H7 (cell line): ENCODE measurements around the gene C15orf61. TPM values are rescaled to one million over a fixed set of nuclear protein-coding genes. Genes with fewer than 3 reads are reported as not detected.
A peak's percentile ranks its signal among the peaks of the same experiment; 100 is the strongest.

Source experiments
- DNase-seq: peaks from one replicate; pipeline ENCODE4 v3.0.0; 2012
- H3K27me3 ChIP-seq: 2 replicates; pipeline ENCODE4 v1.6.0; 2011; ENCODE audit warnings: mild to moderate bottlenecking, low read length; ENCODE audit not compliant: control insufficient read depth, insufficient read depth
- H3K36me3 ChIP-seq: replicated peaks from 2 replicates; pipeline ENCODE4 v1.5.1; 2011; ENCODE audit warnings: low read length; ENCODE audit not compliant: control insufficient read depth, insufficient read depth
- H3K4me3 ChIP-seq: 2 replicates; pipeline ENCODE4 v1.5.1; 2011; ENCODE audit warnings: low read depth, mild to moderate bottlenecking, control low read depth, low read length, moderate library complexity; ENCODE audit not compliant: insufficient read depth
- total RNA-seq: library from RNA; depleted of rRNA; stranded (reverse); fragments of >200 nt; shearing (Covaris generic); gene quantifications from 2 replicates; pipeline ENCODE4 v1.2.3, GENCODE V29; 2014

Gene C15orf61
- total RNA-seq, 1 experiment from 2014 or later, result 1.1 TPM

DNA sequence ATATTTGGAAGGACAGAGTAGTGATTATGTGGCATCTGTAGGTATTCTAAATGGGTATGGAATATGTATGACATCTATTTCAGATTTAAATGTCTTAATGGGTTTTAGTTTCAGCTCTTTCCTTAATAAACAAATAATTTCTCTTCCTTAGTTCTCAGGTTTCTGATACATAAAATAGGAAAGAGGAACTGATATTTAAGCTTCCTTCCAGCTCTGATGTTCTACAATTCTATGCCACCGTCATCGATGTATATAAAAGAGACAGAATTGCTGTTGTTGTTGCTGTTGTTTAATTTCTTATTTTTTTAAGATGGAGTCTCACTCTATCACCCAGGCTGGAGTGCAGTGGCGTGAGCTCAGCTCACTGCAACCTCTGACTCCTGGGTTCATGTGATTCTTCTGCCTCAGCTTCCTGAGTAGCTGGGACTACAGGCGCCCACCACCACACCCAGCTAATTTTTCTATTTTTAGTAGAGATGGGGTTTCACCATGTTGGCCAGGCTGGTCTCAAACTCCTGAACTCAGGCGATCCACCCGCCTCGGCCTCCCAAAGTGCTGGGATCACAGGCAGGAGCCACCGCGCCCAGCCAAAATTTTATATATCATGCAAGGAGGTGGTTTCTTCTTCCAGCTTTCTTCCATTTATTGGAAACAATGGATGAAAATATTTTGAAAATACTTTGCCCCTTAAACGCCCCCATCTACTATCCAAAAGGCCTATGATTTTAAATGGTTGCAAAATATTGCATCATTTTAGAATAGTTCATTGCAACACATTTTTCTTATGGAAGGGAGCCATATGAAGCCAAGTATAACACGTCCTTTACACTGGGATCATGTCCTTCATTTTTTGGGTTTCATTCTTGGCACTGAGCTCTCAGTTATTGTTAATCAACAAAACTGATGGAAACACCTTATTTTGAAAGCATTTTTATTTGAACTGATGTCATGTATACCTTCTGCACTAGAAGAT is 13.9 kb upstream of the C15orf61 start:
- no peak for DNase-seq
- no peak overlapping the region for H3K4me3 ChIP-seq
- H3K36me3 ChIP-seq, result no peaks in the 10 kb centered on the region
- no peaks in the 10 kb centered on the region for H3K27me3 ChIP-seq

DNA sequence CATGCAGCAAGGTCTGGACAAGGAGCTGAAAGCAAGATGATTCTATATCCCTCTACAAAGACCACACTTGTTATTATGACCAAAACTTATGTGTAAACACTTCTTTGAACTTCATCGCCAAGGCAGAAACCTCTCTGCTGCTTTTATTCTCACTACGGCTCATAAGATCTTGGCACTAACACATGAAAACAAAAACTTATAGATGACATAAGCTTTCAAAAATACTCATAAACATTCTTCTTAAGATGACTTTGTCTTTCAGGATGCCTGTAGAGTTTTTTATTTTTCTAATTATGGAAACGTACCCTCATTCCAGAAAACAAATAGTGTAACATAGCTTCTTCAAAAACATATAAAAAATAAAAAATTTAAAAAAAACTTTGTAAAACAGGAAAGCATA is 12.5 kb upstream of the C15orf61 start:
- Histone ChIP-seq H3K27me3 (no peaks in the 10 kb centered on the region), H3K4me3 (no peak overlapping the region), H3K36me3 (no peaks in the 10 kb centered on the region)
- DNase-seq, result no peak

DNA sequence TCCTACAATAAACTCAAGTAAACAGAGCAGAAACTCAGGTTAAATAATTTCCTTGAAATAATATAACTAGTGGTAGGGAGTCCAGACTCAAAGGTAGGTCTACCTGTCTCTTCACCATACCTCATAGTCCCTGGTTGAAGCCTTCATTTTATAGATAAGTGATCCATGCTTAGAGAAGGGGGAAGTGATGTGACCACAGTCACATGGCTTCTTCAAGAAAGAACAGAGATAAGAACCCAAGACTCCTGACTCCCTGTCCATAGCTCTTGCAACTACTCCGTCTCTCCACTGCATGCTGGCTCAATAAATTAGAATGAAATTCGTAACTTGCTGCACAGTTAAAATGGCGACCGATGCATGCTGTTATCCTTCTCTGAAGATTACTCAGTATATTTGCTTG is 11.0 kb upstream of the C15orf61 start:
- Histone ChIP-seq H3K4me3 (no peak overlapping the region), H3K36me3 (no peaks in the 10 kb centered on the region), H3K27me3 (no peaks in the 10 kb centered on the region)
- no peak for DNase-seq

DNA sequence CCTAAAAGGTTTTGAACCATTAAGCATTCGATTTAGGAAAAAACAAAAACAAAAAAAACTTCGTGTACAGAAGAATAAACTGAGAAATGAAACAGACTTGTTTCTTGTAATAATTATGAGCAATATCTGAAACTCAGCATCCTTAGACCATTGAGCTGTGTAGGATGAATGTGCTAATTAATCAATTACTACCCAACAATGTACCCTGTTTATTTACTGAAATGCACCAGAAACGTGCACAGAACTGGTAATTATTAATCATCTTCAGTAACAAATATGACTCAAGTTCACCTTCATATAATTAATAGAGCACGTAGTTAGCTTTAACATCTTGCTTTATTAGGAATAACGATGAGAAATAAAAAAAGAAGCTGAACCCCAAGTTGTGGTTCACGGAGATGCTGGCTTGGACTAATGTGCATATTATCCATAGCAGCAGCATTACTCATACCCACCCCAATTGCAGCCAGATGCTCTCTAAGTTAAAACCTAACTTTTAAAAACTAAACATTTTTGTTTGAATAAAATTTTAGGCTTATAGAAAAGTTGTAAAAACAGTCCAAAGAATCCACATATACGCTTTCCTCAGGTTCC is 10.2 kb upstream of the C15orf61 start:
- DNase-seq, result no peak
- Histone ChIP-seq H3K36me3 (no peaks in the 10 kb centered on the region), H3K4me3 (no peak overlapping the region), H3K27me3 (no peaks in the 10 kb centered on the region)

DNA sequence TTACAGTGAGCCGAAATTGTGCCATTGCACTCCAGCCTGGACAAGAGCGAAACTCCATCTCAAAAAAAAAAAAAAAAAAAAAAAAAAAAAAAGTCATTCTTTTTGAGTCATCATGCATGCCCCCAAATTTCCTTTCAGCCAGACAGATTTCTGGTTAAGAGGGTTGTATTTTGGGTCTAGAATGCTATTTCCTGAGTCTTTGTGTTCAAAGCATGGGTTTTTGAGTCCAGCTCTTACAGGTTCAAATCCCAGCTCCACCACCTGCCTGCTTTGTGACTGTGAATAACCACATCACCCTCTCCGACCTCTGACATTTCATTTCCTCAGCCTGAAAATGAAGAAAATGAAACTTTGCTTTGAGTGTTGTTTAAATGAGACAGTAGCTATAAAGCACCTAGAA is 9.3 kb upstream of the C15orf61 start:
- no peak overlapping the region for H3K4me3 ChIP-seq
- no peak for DNase-seq
- no peaks in the 10 kb centered on the region for H3K36me3 ChIP-seq
- H3K27me3 ChIP-seq, result no peaks in the 10 kb centered on the region

DNA sequence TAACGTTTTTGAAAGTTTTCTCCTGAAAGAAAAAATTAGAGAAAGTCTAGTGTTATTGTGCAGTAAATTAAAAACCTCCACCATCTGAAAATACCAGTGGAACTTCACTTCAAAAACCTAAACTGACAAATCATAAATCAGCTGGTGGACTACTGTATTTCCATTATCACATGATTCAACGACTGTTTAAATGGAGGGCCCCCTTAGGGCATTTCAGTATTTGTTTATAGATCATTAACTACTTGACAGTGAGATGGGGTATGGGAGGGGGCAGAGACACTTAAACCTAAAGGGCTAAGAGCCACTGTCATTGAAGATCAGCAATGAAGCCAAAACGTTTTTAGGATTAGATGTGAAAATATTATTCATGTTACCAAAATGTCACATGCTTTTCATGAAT is 8.8 kb upstream of the C15orf61 start:
- Histone ChIP-seq H3K27me3 (no peaks in the 10 kb centered on the region), H3K4me3 (no peak overlapping the region), H3K36me3 (no peaks in the 10 kb centered on the region)
- DNase-seq, result no peak

DNA sequence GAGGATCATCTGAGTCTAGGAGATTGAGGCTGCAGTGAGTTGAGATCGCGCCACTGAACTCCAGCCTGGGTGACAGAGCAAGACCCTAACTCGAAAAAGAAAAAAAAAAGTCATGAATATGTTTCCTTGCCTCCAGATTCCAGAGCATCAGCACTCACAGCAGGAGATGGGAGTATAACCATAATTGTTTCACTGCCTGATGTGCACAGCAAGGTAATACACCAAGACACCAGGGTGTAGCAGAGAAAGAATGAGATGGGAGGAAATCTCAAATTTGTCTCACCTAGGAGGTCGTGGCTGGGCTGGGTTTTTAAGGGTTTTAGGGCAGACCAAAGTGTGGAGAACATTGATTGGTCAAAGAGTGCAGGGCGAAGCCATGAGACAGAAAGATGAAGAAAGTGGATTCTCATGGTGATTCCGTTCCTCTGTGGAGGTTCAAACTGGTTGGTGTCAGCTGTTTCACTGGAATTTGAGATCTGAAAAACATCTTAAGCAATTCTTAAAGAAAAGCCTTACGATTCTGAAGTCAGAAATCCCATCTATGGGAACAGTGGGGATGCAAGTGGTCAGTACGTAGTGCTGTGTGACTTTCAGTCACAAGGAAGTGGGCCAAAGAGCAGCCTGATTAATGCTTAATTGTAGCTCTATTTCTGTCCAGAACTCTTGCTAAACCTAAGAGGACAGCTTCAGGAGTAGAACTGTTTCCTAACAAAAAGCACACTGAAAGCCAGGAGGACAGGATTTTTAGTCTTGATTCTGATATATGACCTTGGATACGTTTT is 7.8 kb upstream of the C15orf61 start:
- DNase-seq, result no peak
- H3K36me3 ChIP-seq, result no peaks in the 10 kb centered on the region
- no peaks in the 10 kb centered on the region for H3K27me3 ChIP-seq
- no peak overlapping the region for H3K4me3 ChIP-seq

DNA sequence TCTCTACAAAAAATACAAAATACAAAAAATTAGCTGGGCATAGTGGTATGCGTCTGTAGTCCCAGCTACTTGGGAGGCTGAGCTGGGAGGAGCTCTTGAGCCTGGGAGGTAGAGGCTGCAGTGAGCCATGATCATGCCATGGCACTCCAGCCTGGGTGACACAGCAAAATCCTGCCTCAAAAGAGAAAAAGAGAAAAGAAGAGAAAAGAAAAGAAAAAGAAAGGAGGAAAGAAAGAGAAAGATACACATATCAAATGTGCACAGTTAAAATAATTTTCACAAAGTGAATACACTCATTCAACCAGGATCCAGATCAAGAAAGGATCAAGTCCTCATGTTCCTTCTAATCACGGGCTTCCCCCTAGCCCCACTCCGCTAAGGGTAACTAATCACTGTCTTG is 5.8 kb upstream of the C15orf61 start:
- Histone ChIP-seq H3K4me3 (no peak overlapping the region), H3K36me3 (no peaks in the 10 kb centered on the region), H3K27me3 (no peaks in the 10 kb centered on the region)
- DNase-seq, result no peak

DNA sequence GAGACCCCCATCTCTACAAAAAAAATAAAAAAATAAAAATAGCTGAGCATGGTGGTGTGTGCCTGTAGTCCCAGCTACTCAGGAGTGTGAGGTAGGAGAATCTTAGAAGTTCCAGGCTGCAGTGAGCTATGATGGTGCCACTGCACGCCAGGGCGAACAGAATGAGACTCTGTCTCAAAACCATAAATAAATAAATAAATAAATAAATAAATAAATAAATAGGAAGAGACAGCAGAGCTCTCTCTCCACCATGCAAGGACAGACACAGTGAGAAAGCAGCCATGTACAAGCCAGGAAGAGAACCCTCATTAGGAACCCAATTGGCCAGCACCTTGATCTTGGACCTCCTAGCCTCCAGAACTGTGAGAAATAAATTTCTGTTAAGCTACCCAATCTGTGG is 5.4 kb upstream of the C15orf61 start:
- Histone ChIP-seq H3K27me3 (no peaks in the 10 kb centered on the region), H3K36me3 (no peaks in the 10 kb centered on the region), H3K4me3 (no peak overlapping the region)
- no peak for DNase-seq

DNA sequence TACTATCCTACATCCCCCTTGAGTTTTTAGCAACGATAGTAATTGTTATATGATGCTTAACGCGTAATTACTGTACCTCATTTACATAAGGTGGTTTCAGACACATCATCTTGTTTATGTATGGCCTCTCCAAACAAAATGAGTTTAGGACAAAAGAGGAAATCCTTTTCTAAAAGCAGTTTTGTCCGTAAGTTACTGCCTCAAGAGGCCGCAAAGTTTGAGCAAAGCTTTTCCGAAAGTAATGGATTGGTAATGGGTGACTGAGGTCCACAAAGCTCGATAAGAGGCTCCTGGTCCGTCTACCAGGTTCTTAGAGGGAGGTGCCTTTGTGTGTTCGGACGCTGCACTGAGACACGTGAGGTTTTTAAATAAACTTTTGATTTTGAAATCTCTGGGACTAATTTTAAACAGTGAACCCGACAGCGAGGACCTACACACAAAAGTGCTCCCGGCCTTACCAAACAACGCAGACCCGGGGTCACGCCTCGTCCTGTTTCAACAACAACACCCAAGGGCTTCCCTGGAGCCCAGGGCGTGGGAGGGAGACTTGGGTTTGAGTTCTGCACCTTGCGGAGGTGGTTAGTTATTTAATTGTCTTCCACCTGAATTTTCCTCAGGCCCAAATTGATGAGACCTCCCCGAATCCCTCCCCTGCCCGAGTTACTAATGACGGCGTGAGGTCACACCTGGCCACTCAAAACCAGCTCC is 456 bp upstream of the C15orf61 start:
- no peaks in the 10 kb centered on the region for H3K27me3 ChIP-seq
- peak overlapping the region; percentile 83 for H3K4me3 ChIP-seq
- DNase-seq, result no peak
- H3K36me3 ChIP-seq, result no peaks in the 10 kb centered on the region

DNA sequence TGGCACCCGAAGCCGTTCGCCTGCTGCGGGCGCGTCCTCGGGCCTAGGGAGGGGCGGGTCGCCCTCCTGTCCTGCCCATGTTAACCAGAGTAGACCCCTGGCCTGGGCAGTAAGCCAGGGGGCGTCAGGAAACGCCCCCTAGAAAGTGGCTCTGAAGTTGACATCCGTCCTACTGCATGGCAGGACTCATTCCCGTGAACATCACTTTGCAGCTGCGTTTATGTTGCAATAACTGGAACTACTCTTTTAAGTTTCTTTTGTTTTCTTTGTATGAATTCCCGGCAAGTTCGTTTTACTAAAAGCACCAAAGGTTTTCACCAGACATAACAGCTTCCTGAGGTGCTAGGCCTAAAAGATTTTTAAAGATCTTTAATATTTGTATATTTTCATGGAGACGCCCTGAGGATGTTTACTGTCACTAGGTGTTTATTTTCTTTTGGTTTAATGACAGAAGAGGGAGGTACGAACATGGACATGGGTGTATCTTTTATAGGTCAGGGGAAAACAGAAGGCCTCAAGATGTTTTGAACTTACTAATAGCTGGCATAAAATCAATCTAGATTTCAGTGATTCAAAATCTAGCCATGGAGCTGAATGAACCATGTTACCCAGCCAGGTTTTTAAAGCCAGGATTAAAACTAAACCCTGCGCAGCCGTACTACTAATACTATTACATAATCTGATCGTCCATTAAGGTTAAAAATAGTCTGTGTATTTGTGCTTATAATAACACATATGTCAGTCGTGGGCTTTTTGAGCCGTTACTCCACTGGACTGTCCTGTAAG is 1.0 kb downstream of the C15orf61 start:
- no peak for DNase-seq
- Histone ChIP-seq H3K36me3 (no peaks in the 10 kb centered on the region), H3K27me3 (no peaks in the 10 kb centered on the region), H3K4me3 (peak overlapping the region; percentile 83)

DNA sequence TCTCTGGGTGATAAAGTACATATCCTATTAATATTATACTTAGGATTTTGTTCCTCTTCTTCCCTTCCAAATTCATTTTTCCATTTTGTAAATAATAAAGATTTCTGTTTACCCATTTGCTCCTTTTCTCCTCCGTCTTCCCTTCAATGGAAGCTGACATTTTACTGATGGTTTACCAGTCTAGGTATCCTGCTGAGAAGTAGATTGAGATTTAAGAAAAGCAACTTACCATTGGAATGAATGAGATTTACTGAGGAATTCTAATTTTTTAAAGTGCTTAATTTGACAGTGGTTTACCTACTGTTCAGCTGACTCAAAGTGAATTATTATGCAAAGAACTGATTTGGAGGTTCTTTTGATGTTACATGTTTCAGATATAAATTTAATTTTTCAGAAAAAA is 2.4 kb downstream of the C15orf61 start:
- peak; percentile 32 for DNase-seq
- H3K36me3 ChIP-seq, result no peaks in the 10 kb centered on the region
- no peak overlapping the region for H3K4me3 ChIP-seq
- H3K27me3 ChIP-seq, result no peaks in the 10 kb centered on the region

DNA sequence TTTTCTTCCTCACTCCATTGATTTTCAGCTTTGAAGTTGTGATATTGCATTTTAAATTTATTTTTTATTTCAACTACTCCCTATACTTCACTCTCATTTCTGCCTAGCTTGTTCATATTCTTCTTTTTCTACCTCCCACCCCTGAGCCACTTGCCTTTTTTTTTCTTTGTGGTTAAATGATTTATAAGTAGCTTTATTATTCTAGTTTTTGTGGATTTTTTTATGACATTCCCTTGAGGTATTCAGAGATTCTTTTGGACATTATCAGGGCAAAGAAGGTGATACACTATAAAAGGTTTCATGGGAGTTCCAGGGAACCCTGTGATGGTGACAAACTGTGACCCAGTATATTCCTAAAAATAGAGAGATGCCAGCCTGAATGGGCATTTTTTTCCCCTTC is 3.3 kb downstream of the C15orf61 start:
- no peak for DNase-seq
- H3K36me3 ChIP-seq, result no peaks in the 10 kb centered on the region
- H3K4me3 ChIP-seq, result no peak overlapping the region
- no peaks in the 10 kb centered on the region for H3K27me3 ChIP-seq

DNA sequence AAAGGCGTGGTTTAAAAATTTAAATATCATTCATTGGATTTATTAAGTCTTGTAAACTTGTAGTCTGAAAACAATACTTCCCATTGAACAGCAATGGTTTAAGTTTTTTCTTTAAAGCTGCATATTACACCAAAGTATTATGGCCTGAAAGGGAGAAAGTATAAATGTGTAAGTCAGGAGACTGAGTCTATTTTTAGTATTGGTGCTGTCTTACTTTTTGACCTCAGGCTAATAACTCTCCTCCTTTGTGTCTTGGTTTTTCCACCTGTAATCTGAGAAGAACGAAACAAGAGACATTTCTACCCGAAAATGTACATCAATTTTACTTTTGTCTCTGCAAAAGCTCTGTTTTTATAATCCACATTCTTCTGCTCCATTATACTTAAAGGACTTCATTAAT is 7.6 kb downstream of the C15orf61 start:
- no peak overlapping the region for H3K4me3 ChIP-seq
- no peaks in the 10 kb centered on the region for H3K27me3 ChIP-seq
- DNase-seq, result no peak
- H3K36me3 ChIP-seq, result no peaks in the 10 kb centered on the region
